Kidney glomerular epithelial cell (primary cell): Measurements from ENCODE around the gene CXCL8.

Experiments used
- DNase-seq: peaks from one replicate; lab custom pipeline; 2025; lab: John Stamatoyannopoulos, UW

Gene CXCL8

DNA sequence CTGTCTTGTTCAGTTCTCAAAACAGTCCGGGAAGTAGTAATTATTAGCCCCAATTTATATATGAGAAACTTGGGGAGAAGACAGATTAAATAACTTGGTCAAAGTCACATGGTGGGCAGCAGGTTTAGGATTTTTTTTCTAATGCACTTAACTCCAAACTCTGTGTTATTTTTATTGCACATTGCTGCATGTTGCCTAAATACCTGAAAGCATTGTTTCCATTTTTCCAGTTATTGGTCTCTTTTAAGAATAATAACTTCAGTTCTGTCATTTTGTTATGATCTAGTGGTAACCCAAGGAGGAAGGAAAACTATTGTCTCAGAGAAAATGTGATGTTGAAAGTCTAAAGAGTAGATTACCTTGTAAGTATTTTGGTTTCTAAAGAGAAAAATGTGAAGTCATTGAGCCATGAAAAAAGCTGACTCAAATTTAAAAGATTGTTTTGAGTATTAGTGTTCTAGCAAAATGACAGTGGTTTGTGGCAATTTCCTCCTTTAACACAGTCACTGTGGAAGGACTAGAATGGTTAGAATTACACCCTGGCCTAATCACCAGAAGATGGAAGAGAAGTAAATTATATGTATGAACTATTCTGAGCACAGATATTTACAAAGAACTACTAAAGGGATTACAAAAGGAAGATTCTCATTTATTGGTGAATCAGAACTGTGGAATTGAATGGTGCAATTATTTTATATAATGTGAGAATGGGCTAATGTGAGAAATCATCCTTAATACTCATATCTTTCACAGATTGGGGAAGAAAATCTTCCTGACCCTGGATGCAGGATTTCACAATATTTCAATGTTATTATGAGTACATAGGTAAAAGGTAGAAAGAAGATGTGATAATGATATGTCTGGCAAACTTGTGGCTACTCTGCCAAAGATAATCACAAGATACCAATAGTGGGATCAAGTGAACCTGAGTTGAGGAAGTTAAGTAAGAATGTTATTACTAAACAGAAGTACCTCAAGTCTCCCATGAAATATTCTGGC, 21.7 kb upstream of the CXCL8 start:
- DNase-seq: peak; percentile 74

DNA sequence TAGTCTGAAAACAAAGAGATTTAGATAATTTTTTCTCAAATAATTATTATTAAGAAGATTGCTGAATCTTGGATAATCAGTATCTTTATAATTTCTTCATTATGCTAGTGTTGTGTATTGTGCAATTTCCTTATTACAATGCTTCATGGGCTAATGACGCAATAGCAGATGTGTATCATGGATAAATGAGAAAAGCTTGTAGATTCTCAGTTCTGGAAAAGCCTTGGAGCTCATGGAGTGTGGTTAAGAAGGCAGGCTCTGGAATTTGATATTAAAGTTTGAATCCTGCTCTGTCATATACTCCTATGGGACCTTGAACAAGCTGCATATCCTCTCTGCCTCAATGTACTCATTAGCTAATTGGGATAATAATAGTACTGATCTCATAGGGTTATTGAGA, 18.9 kb upstream of the CXCL8 start:
- DNase-seq: no peak

DNA sequence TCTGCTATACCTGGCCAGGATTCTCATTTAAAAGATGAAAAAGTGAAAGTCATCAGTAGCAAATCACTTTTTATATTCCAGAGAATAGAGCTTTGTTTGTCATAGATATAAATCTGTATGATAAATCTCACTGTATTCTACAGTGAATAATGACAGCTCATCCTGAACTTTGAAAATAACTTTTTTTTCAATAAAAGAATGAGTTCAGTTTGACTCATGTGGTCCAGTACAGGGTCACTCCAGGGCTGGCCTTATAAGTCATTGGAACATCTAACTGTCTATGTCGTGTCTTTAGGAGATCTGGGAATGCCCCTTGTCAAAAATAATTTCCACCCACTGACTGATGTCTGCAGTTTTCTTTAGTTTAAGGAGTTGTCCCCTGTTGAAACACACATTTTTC, 18.5 kb upstream of the CXCL8 start:
- no peak for DNase-seq

DNA sequence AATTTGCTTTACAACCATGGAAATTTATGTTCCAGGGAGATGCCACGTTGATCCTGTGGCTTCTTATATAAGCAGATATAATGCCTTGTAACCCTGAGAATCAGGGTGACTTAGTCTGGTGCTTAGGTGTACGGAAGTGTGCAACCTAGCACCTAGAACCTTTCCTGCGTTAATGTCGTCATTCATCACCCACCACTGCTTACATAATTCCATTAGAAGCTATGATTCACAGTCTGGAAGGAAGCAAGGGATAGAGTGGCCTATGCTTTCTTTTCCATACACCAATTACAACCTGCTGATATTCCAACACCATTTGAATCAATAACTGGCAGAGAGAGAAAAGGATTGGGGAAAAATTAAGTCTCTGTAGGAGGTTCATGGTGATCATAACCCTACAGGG, 17.3 kb upstream of the CXCL8 start:
- DNase-seq: no peak

DNA sequence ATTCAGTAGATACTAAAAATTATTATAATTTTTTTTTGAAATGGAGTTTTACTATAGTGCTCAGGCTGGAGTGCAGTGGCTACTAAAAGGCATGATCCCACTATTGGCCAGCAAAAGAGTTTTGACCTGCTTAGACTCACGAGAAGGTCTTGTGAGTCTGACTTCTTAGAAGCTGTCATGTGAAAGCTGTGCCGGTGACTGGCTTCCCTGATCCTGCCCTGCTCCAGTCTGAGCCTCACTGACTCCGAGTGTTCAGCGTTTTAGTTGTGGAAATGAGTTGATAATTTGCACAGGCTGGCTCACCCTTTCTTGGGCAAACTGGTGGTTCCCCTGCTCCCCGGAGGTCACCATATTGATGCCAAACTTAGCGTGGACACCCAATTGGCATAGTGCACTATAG, 16.4 kb upstream of the CXCL8 start:
- DNase-seq: no peak

DNA sequence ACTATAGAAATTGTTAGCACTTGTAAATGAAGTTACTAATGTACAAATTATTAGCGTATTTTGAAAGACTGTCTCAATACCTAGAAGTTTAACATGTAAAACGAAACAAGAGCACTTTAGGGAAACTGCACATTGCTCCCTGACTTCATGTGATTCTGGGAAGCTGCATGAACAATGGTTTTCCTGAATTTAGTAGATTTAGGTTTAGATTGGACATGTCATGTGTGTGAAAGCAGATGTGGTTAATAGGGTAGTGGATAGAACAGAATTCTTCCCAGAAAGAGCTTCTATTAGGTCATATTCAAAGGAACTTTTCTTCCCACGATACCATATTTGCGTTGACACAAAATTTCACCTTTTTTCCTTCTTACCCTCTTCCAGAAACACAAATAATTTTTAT, 14.9 kb upstream of the CXCL8 start:
- DNase-seq: no peak

DNA sequence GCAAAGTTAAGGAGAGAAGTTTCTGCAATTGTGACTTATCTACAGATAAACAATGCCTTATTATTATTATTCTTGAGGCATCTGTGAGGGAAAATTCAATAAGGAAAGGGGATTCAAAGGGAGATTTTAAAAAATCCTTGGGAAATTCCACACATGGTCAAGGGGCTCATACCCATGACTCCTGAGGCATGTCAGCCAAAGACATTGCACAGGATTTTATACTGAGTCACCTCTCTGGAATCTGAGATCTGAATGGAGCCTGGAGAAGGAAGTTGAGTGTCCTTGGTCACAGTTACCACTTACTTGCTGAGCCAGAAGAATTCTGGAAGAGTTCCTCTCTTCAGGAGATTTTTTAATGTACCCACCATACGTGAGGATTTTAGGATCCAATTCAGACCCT, 14.4 kb upstream of the CXCL8 start:
- DNase-seq: peak; percentile 97

DNA sequence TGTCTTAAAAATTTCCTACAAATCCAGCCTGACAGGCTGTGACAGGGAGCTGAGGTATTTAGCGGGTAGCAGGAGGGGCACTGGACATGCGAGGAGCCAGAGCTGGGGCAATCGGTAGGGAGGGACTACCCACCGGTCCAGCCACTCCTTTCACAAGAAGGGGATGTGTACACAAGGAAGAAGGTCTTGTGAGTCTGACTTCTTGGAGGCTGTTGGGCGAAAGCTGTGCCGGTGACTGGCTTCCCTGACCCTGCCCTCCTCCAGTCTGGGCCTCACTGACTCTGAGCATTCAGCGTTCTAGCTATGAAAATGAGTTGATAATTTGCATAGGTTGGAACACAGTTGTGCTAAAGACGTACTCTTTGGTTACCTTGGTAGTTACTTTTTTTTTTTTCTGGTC, 12.7 kb upstream of the CXCL8 start:
- DNase-seq: no peak

DNA sequence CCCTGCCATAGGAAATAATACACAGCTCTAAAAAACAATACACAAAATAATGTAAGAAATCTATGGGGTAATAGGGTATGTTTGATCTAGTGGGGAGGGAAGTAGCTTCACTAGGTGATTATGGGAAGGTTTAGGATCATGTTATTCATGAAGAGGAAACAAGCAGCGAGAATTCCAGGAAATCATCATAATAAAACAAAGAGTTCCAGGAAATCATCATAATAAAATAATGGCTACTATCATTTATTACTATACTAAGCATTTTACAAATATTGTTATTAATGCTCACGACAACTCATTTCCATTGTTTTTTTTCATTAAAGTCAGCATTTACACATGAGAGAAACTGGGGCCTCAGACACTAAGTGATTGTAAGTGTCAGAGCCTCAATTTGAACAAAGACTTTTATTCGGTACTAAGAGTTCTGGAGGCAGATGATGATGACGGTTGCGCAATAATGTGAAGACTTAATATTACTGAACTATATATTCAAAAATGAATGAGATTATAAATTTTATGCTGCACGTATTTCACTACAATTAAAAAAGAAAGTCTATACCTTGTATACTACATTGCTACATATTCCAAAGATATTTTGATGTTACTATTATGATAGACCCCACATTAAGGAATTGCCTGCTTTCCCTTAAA, 12.2 kb upstream of the CXCL8 start:
- DNase-seq: no peak

DNA sequence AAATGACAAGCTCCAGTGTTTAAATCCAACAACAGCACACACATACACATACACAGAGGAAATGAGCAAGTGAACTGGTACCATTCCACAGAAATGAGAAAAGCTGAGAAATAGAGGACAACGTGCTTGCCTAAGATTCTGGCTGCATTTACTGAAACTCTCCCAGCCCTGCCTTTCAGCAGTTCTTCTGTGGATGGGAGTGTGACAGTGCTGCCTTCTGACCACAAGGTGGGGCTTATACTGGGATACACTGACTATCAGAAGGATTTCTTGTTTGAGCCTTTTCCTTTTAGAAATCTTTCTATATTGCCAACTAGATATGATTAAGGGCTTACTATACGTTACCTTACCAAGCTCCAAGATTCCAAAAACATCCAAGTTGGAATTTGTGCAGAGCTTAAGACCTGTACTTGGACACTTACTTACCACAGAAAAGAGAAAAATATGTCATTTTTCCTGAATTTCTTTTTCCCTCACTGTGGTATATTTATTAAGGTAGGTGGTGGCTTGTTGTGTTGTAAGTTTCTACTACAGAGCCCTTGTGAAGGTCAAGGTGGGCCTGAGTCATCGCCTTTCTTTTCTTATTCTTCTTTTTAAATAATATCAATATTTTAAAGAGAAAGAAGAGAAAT, 10.7 kb upstream of the CXCL8 start:
- peak; percentile 77 for DNase-seq

DNA sequence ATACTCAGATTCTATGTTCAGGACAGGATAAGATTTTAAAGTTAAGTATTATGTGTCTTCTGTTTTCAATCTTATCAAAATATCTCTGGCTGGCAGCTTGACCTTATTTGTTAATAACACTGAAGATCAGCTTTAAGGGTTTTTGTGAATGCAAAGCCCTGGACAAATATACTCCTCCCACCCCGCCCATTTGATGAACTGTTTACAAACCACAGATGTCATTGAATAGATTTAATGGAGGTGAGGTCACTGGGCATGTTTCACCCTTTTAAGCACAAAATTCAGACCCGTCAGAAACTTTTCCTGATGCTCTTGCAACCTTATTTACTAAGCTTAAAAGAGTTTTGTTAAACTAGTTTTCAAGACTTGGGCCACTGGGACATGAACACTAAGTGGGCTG, 10.1 kb upstream of the CXCL8 start:
- no peak for DNase-seq

DNA sequence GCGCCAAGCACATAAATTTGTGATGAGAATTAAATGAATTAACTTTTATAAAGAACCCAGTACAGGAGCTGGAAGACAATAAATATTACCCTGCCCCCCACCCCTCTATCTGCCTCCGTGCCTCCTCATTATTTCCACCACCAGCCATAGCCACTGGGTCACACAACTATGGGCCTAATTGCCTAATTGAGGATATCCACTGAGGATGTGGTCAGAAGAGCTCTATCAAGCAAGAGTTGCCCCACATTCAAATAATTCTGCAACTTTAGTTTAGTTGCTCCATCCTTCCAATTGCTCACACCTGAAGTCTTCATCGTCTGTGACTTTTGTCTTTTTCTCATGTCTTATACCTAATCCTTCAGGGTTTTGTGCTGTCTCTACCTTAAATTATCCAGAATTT, 9.5 kb upstream of the CXCL8 start:
- DNase-seq: no peak

DNA sequence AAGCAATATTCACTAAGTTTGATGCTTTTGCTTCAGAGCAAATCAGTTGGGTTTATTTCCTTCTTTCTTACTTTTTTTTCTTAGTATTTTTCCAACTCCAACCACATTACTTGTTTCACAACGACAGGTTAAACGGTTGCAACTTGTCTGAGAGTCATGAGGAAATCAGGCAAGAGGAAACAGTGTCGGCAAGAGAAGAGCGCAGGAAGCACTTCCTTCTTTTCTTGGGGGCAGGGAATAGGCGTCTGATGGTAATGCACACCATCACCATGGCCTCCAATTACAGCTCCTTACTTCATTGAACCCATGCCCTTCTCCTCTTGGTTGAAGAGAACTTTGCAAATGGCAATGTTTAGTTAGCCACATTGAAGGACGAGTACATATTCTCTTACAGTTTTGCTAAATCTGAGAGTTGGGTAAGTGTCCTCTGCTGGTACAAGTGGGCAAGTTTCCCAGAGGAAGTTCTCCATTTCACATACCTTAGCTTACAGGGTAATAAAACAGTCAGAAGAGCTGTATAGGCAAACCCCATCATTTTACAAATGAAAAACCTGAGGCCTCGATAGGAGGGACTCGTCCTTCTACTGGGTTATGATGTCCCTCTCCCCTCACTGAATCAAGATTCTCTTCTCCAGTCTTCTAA, 8.3 kb upstream of the CXCL8 start:
- DNase-seq: no peak

DNA sequence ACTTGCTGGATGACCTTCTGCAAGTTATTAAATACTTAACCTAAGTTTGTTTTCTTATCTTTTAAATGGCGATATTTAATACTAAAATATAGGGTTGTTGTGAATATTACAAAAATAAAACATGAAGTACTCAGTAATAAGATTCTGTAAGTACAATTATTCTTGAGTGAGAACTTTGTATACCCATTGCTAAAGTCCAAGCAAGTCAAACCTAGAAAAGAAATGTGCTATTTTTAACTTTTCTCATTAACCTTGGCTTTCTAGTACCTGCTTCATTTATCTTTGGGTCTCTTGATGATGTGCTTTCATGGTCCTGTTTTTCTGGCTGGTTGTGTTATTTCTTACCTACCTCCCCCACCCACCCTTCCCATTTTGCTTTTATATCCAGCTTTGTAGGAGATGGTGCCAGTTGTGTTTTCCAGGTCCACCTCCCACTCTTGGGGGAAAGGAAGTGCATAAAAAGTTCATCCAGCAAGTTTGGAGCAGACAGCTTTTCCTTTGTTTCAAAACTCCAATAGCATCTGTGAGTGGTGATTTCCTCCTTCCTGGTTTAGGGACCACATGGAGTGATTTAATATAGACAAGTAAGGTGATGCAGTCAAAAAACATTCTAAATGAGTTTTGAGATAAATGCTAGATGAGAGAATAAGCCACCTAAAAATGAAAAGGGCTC, 7.5 kb upstream of the CXCL8 start:
- DNase-seq: no peak

DNA sequence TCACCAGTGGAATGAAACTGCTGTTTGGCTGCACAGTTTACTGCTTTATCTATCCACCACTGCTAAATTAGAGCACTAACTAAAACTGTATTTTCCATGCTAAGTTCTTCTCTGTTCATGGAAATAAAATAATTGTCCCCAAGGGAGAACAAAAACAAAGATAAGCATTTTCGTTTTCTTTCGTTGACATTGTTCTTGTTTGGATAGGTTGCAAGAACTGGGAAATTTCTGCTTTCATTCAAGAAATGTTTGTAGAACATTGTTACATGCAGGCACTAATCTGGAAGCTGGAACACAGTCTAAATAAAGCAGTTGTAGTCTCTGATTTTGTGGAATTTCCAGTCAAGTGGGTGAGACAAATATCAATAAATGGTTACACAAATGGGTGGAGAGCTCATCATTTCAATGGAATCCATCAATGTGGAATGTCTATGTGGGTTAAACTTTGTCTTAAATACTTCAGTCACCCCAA, 5.8 kb upstream of the CXCL8 start:
- peak; percentile 41 for DNase-seq

DNA sequence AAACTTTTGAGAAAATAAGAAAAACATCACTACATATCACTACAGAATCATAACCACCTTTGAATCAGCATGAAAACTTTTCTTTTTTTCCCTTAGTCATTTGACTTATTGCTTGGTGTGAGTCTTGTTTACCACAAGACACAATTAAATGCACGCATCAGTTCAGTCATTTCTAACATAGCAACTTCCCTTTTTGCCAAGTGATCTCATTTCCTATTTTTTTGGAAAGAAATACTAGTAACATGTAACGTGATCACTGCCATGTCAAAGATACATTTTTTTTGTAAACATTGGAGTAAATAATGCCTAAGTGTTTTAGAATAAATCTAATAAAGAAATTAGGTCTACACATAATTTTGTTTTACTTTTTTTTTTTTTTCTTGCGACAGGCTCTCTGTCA, 5.1 kb upstream of the CXCL8 start:
- DNase-seq: no peak

DNA sequence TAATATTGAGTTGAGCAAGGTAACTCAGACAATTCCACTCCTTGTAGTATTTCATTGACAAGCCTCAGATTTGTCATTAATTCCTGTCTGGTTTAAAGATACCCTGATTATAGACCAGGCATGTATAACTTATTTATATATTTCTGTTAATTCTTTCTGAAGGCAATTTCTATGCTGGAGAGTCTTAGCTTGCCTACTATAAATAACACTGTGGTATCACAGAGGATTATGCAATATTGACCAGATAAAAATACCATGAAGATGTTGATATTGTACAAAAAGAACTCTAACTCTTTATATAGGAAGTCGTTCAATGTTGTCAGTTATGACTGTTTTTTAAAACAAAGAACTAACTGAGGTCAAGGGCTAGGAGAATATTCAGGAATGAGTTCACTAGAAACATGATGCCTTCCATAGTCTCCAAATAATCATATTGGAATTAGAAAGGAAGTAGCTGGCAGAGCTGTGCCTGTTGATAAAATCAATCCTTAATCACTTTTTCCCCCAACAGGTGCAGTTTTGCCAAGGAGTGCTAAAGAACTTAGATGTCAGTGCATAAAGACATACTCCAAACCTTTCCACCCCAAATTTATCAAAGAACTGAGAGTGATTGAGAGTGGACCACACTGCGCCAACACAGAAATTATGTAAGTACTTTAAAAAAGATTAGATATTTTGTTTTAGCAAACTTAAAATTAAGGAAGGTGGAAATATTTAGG, 821 bp downstream of the CXCL8 start:
- DNase-seq: no peak

DNA sequence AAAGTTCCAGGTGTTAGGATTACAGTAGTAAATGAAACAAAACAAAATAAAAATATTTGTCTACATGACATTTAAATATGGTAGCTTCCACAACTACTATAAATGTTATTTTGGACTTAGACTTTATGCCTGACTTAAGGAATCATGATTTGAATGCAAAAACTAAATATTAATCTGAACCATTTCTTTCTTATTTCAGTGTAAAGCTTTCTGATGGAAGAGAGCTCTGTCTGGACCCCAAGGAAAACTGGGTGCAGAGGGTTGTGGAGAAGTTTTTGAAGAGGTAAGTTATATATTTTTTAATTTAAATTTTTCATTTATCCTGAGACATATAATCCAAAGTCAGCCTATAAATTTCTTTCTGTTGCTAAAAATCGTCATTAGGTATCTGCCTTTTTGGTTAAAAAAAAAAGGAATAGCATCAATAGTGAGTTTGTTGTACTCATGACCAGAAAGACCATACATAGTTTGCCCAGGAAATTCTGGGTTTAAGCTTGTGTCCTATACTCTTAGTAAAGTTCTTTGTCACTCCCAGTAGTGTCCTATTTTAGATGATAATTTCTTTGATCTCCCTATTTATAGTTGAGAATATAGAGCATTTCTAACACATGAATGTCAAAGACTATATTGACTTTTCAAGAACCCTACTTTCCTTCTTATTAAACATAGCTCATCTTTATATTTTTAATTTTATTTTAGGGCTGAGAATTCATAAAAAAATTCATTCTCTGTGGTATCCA, 1.6 kb downstream of the CXCL8 start:
- no peak for DNase-seq

DNA sequence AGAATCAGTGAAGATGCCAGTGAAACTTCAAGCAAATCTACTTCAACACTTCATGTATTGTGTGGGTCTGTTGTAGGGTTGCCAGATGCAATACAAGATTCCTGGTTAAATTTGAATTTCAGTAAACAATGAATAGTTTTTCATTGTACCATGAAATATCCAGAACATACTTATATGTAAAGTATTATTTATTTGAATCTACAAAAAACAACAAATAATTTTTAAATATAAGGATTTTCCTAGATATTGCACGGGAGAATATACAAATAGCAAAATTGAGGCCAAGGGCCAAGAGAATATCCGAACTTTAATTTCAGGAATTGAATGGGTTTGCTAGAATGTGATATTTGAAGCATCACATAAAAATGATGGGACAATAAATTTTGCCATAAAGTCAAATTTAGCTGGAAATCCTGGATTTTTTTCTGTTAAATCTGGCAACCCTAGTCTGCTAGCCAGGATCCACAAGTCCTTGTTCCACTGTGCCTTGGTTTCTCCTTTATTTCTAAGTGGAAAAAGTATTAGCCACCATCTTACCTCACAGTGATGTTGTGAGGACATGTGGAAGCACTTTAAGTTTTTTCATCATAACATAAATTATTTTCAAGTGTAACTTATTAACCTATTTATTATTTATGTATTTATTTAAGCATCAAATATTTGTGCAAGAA, 2.3 kb downstream of the CXCL8 start:
- DNase-seq: no peak

DNA sequence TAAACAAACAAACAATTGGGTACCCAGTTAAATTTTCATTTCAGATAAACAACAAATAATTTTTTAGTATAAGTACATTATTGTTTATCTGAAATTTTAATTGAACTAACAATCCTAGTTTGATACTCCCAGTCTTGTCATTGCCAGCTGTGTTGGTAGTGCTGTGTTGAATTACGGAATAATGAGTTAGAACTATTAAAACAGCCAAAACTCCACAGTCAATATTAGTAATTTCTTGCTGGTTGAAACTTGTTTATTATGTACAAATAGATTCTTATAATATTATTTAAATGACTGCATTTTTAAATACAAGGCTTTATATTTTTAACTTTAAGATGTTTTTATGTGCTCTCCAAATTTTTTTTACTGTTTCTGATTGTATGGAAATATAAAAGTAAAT, 2.9 kb downstream of the CXCL8 start:
- no peak for DNase-seq
